ENCODE data around the gene SAAL1. TPM values are rescaled to one million over a fixed set of nuclear protein-coding genes. Genes with fewer than 3 reads are reported as not detected.

SAAL1 gene
- total RNA-seq, 2 experiments from 2014 or later: 36.4 to 37.0 TPM

GRCh38 chr11:18075444-18075843, 30.4 kb downstream of the SAAL1 start:
- intact Hi-C loops (cut with micrococcal nuclease): no loop called here
- no peak overlapping the region for H3K4me3 Mint-ChIP-seq
- CTCF ChIA-PET: interaction anchor here (1.0 kb wide), 1 partner anchor 40 kb away, joined by 3 read pairs; no protein-coding TSS in a partner anchor
- H3K27me3 Mint-ChIP-seq (ENCODE audit: low read depth): no peaks in the 10 kb centered on the region
- no peak for DNase-seq
- no peak overlapping the region for H3K27ac Mint-ChIP-seq
- H3K4me1 Mint-ChIP-seq (ENCODE audit: low read depth): no peaks in the 10 kb centered on the region
- H3K9me3 Mint-ChIP-seq: no peaks in the 10 kb centered on the region
- H3K36me3 Mint-ChIP-seq (ENCODE audit: low read depth): peaks cover 16% of the 10 kb centered on the region

- Mint-ChIP-seq H3K27me3 (ENCODE audit: low read depth) (no peaks in the 10 kb centered on the region), H3K27ac (no peak overlapping the region), H3K9me3 (no peaks in the 10 kb centered on the region), H3K36me3 (ENCODE audit: low read depth) (peaks cover 8% of the 10 kb centered on the region), H3K4me3 (no peak overlapping the region), H3K4me1 (ENCODE audit: low read depth) (no peaks in the 10 kb centered on the region)
- no peak for DNase-seq
- intact Hi-C loops (cut with micrococcal nuclease): no loop called here
- CTCF ChIA-PET: no interaction called here
Measured at GRCh38 chr11:18071098-18071705, 34.7 kb downstream of the SAAL1 start.

- Mint-ChIP-seq H3K4me3 (no peak overlapping the region), H3K9me3 (no peaks in the 10 kb centered on the region), H3K4me1 (ENCODE audit: low read depth) (no peaks in the 10 kb centered on the region), H3K27ac (no peak overlapping the region), H3K36me3 (ENCODE audit: low read depth) (peaks cover 4% of the 10 kb centered on the region), H3K27me3 (ENCODE audit: low read depth) (no peaks in the 10 kb centered on the region)
- intact Hi-C loops (cut with micrococcal nuclease): no loop called here
- CTCF ChIA-PET: no interaction called here
- no peak for DNase-seq
Measured at GRCh38 chr11:18067372-18067771, 38.5 kb downstream of the SAAL1 start.

GRCh38 chr11:18066626-18067025, 39.3 kb downstream of the SAAL1 start:
- no peak for DNase-seq
- CTCF ChIA-PET: interaction anchor here (0.6 kb wide), 1 partner anchor 76 kb away, joined by 3 read pairs; no protein-coding TSS in a partner anchor

GRCh38 chr11:18065572-18065971, 40.3 kb downstream of the SAAL1 start:
- DNase-seq: no peak
- Mint-ChIP-seq H3K4me1 (ENCODE audit: low read depth) (no peaks in the 10 kb centered on the region), H3K27me3 (ENCODE audit: low read depth) (no peaks in the 10 kb centered on the region), H3K9me3 (no peaks in the 10 kb centered on the region), H3K4me3 (no peak overlapping the region), H3K27ac (no peak overlapping the region), H3K36me3 (ENCODE audit: low read depth) (peaks cover 4% of the 10 kb centered on the region)
- intact Hi-C loops (cut with micrococcal nuclease): no loop called here
- CTCF ChIA-PET: interaction anchor here (0.9 kb wide), 1 partner anchor 143 kb away, joined by 3 read pairs; no protein-coding TSS in a partner anchor

More at GRCh38 chr11:18066626-18067025, 39.3 kb downstream of the SAAL1 start:
- no peak overlapping the region for H3K27ac Mint-ChIP-seq
- intact Hi-C loops (cut with micrococcal nuclease): no loop called here
- peaks cover 4% of the 10 kb centered on the region for H3K36me3 Mint-ChIP-seq (ENCODE audit: low read depth)
- no peak overlapping the region for H3K4me3 Mint-ChIP-seq
- no peaks in the 10 kb centered on the region for H3K4me1 Mint-ChIP-seq (ENCODE audit: low read depth)
- no peaks in the 10 kb centered on the region for H3K9me3 Mint-ChIP-seq
- no peaks in the 10 kb centered on the region for H3K27me3 Mint-ChIP-seq (ENCODE audit: low read depth)

- CTCF ChIA-PET: no interaction called here
- no peaks in the 10 kb centered on the region for H3K4me1 Mint-ChIP-seq (ENCODE audit: low read depth)
- no peaks in the 10 kb centered on the region for H3K9me3 Mint-ChIP-seq
- peaks cover 3% of the 10 kb centered on the region for H3K36me3 Mint-ChIP-seq (ENCODE audit: low read depth)
- no peak overlapping the region for H3K27ac Mint-ChIP-seq
- H3K4me3 Mint-ChIP-seq: no peak overlapping the region
- DNase-seq: no peak
- no peaks in the 10 kb centered on the region for H3K27me3 Mint-ChIP-seq (ENCODE audit: low read depth)
- intact Hi-C loops (cut with micrococcal nuclease): no loop called here
Measured at GRCh38 chr11:18064450-18065054, 41.3 kb downstream of the SAAL1 start.

- Mint-ChIP-seq H3K4me1 (ENCODE audit: low read depth) (no peaks in the 10 kb centered on the region), H3K4me3 (no peak overlapping the region), H3K27me3 (ENCODE audit: low read depth) (no peaks in the 10 kb centered on the region), H3K27ac (no peak overlapping the region), H3K9me3 (no peaks in the 10 kb centered on the region), H3K36me3 (ENCODE audit: low read depth) (peaks cover 2% of the 10 kb centered on the region)
- DNase-seq: no peak
- intact Hi-C loops (cut with micrococcal nuclease): no loop called here
- CTCF ChIA-PET: no interaction called here
Measured at GRCh38 chr11:18063862-18064434, 41.9 kb downstream of the SAAL1 start.

GRCh38 chr11:18063125-18063524, 42.8 kb downstream of the SAAL1 start:
- no peak overlapping the region for H3K27ac Mint-ChIP-seq
- no peaks in the 10 kb centered on the region for H3K4me1 Mint-ChIP-seq (ENCODE audit: low read depth)
- H3K9me3 Mint-ChIP-seq: no peaks in the 10 kb centered on the region
- intact Hi-C loops (cut with micrococcal nuclease): no loop called here
- DNase-seq: no peak
- H3K27me3 Mint-ChIP-seq (ENCODE audit: low read depth): no peaks in the 10 kb centered on the region
- no peak overlapping the region for H3K4me3 Mint-ChIP-seq
- CTCF ChIA-PET: no interaction called here
- peaks cover 2% of the 10 kb centered on the region for H3K36me3 Mint-ChIP-seq (ENCODE audit: low read depth)

GRCh38 chr11:18061351-18061750, 44.5 kb downstream of the SAAL1 start:
- DNase-seq: no peak
- intact Hi-C loops (cut with micrococcal nuclease): no loop called here
- H3K4me3 Mint-ChIP-seq: no peak overlapping the region
- no peaks in the 10 kb centered on the region for H3K36me3 Mint-ChIP-seq (ENCODE audit: low read depth)
- no peaks in the 10 kb centered on the region for H3K4me1 Mint-ChIP-seq (ENCODE audit: low read depth)
- no peaks in the 10 kb centered on the region for H3K9me3 Mint-ChIP-seq
- CTCF ChIA-PET: no interaction called here
- no peaks in the 10 kb centered on the region for H3K27me3 Mint-ChIP-seq (ENCODE audit: low read depth)
- H3K27ac Mint-ChIP-seq: no peak overlapping the region

- intact Hi-C loops (cut with micrococcal nuclease): no loop called here
- no peaks in the 10 kb centered on the region for H3K4me1 Mint-ChIP-seq (ENCODE audit: low read depth)
- no peaks in the 10 kb centered on the region for H3K9me3 Mint-ChIP-seq
- DNase-seq: no peak
- H3K36me3 Mint-ChIP-seq (ENCODE audit: low read depth): no peaks in the 10 kb centered on the region
- no peak overlapping the region for H3K4me3 Mint-ChIP-seq
- no peaks in the 10 kb centered on the region for H3K27me3 Mint-ChIP-seq (ENCODE audit: low read depth)
- CTCF ChIA-PET: no interaction called here
- no peak overlapping the region for H3K27ac Mint-ChIP-seq
Measured at GRCh38 chr11:18056561-18057181, 49.2 kb downstream of the SAAL1 start.

GRCh38 chr11:18054511-18055103, 51.3 kb downstream of the SAAL1 start:
- Mint-ChIP-seq H3K36me3 (ENCODE audit: low read depth) (peaks cover 2% of the 10 kb centered on the region), H3K27ac (no peak overlapping the region), H3K27me3 (ENCODE audit: low read depth) (no peaks in the 10 kb centered on the region), H3K9me3 (no peaks in the 10 kb centered on the region), H3K4me3 (no peak overlapping the region), H3K4me1 (ENCODE audit: low read depth) (no peaks in the 10 kb centered on the region)
- CTCF ChIA-PET: no interaction called here
- DNase-seq: no peak
- intact Hi-C loops (cut with micrococcal nuclease): no loop called here

- no peak for DNase-seq
- Mint-ChIP-seq H3K27ac (no peak overlapping the region), H3K4me3 (no peak overlapping the region), H3K27me3 (ENCODE audit: low read depth) (peaks cover 20% of the 10 kb centered on the region), H3K9me3 (no peaks in the 10 kb centered on the region), H3K4me1 (ENCODE audit: low read depth) (no peaks in the 10 kb centered on the region), H3K36me3 (ENCODE audit: low read depth) (peaks cover 7% of the 10 kb centered on the region)
- CTCF ChIA-PET: no interaction called here
- intact Hi-C loops (cut with micrococcal nuclease): no loop called here
Measured at GRCh38 chr11:18050848-18051247, 55.0 kb downstream of the SAAL1 start.

Data from activated naive CD4-positive, alpha-beta T cell treated with anti-CD3 and anti-CD28 coated beads for 36 hours (primary cell).